OCI-LY7 (cell line): ENCODE results near the gene CAP1. TPM values are rescaled to one million over a fixed set of nuclear protein-coding genes. Genes with fewer than 3 reads are reported as not detected.
A peak's percentile ranks its signal among the peaks of the same experiment; 100 is the strongest.
"Not testable (repeated sequence)": the region's sequence is repeated elsewhere in the genome, so short reads cannot be mapped to it uniquely, and the experiment has no call there.

Experiments used
- BruUV-seq: library from RNA; stranded (reverse); fragments of 400-500 nt; replicated peaks from 2 replicates; lab custom pipeline; 2021; lab: Mats Ljungman, UMichigan
- CTCF ChIA-PET: fragments of 300-600 bp; sonication (Branson Sonifier 250); formaldehyde crosslinking; loops from one replicate; lab custom pipeline; 2022; ENCODE audit warnings: antibody characterized with exemption; ENCODE audit not compliant: unreplicated experiment; lab: Charles Lee
- POLR2A ChIA-PET: fragments of 300-600 bp; sonication (Branson Sonifier 250); formaldehyde crosslinking; loops from one replicate; lab custom pipeline; 2022; ENCODE audit warnings: antibody characterized with exemption; lab: Charles Lee
- DNase-seq: peaks from one replicate; pipeline ENCODE4 v3.0.0-alpha.2; 2015; ENCODE audit warnings: low spot score
- H2AFZ ChIP-seq: fragments of 200-600 bp; sonication (generic), shearing (Covaris generic); 2 replicates; pipeline ENCODE4 v1.6.1; 2014; ENCODE audit warnings: mild to moderate bottlenecking, antibody characterized with exemption, low read length, moderate library complexity
- H3K27ac ChIP-seq: fragments of 200-600 bp; sonication (generic); 2 replicates; pipeline ENCODE4 v1.5.1; 2014; ENCODE audit warnings: mixed run types, low read depth, mild to moderate bottlenecking, moderate library complexity, low read length, inconsistent platforms; ENCODE audit not compliant: poor library complexity, severe bottlenecking
- H3K36me3 ChIP-seq: fragments of 200-600 bp; sonication (generic); 2 replicates; pipeline ENCODE4 v1.6.1; 2014; ENCODE audit warnings: mild to moderate bottlenecking, antibody characterized with exemption, low read length, moderate library complexity, mixed read lengths; ENCODE audit not compliant: insufficient read depth
- H3K4me1 ChIP-seq: fragments of 200-600 bp; sonication (generic); 2 replicates; pipeline ENCODE4 v1.5.1; 2014; ENCODE audit warnings: mild to moderate bottlenecking, low read length; ENCODE audit not compliant: insufficient read depth, poor library complexity, severe bottlenecking
- H3K4me2 ChIP-seq: fragments of 200-600 bp; sonication (generic); 2 replicates; pipeline ENCODE4 v1.6.1; 2014; ENCODE audit warnings: mild to moderate bottlenecking, low read length
- H3K4me3 ChIP-seq: fragments of 200-600 bp; sonication (generic); 2 replicates; pipeline ENCODE4 v1.5.1; 2014; ENCODE audit warnings: mild to moderate bottlenecking, low read depth, low read length; ENCODE audit not compliant: poor library complexity, severe bottlenecking
- H3K79me2 ChIP-seq: fragments of 200-600 bp; sonication (generic); 2 replicates; pipeline ENCODE4 v1.6.1; 2016; ENCODE audit warnings: low read depth, mild to moderate bottlenecking, low read length, moderate library complexity, mixed read lengths; ENCODE audit not compliant: insufficient read depth
- H3K9me2 ChIP-seq: fragments of 200-600 bp; sonication (generic); 2 replicates; pipeline ENCODE4 v1.6.1; 2016; ENCODE audit warnings: mild to moderate bottlenecking, low read length, mixed read lengths; ENCODE audit not compliant: insufficient read depth
- H3K9me3 ChIP-seq: fragments of 200-600 bp; sonication (generic); 2 replicates; pipeline ENCODE4 v1.6.1; 2014; ENCODE audit warnings: mild to moderate bottlenecking, mixed run types, low read length, mixed read lengths
- H4K20me1 ChIP-seq: fragments of 200-600 bp; sonication (generic); 2 replicates; pipeline ENCODE4 v1.6.1; 2014; ENCODE audit warnings: mild to moderate bottlenecking, antibody characterized with exemption, low read length, moderate library complexity, mixed read lengths; ENCODE audit not compliant: insufficient read depth
- CTCF ChIP-seq: fragments of 200-600 bp; sonication (generic); conservative IDR thresholded peaks from 2 replicates; pipeline ENCODE4 v1.5.1; 2014; ENCODE audit warnings: mild to moderate bottlenecking, antibody characterized with exemption, low read length, moderate library complexity, mixed read lengths
- EZH2phosphoT487 ChIP-seq: fragments of 200-600 bp; sonication (generic); IDR thresholded peaks from 2 replicates; pipeline ENCODE4 v1.6.1; 2018; ENCODE audit warnings: low read depth, borderline replicate concordance, mild to moderate bottlenecking, mixed run types, antibody characterized with exemption, low read length, moderate library complexity, mixed read lengths
- intact Hi-C: fragments of 100-400 bp; cut with micrococcal nuclease; formaldehyde crosslinking; loops from one replicate; pipeline ENCODE4 v1.10.0; 2022; ENCODE audit not compliant: unreplicated experiment
- total RNA-seq, 2 experiments: library from RNA; depleted of rRNA in 1 of 2; stranded (reverse); fragments of >200 nt in 1 of 2; shearing (Covaris generic) in 1 of 2; gene quantifications; 2 replicates each; pipeline ENCODE4 v1.2.3, GENCODE V29; 2014 to 2022

CAP1 gene
- total RNA-seq, 2 experiments from 2014 or later = 193 to 296 TPM

DNA sequence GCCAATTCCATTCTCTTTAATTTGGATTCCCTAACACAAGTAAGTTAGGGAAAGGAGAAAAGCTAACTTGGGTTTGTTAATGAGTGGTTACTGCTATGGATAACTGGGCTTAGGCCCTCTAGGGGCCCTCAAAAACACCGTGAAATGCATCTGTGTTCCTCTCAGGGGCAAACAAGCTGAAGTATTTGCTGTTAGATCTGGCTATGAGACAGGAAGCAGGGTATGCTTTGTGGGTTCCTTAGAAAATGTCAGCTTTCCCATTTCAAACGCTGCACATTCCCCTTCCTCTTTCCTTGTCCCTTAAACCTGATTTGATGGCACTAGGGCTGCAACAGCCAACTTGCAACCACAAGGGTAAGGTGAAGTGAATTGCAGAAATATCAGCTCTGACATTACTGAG, 5.7 kb upstream of the CAP1 start:
- Histone ChIP-seq H3K9me3 (no peaks in the 10 kb centered on the region), H3K4me2 (peak overlapping the region; percentile 27; the same call in 1 of the 2 replicates), H3K4me1 (peaks cover 35% of the 10 kb centered on the region), H3K4me3 (no peak overlapping the region), H3K27ac (peak overlapping the region; percentile 3), H3K36me3 (no peaks in the 10 kb centered on the region), H2AFZ (peak overlapping the region; percentile 45), H4K20me1 (no peaks in the 10 kb centered on the region), H3K79me2 (no peaks in the 10 kb centered on the region), H3K9me2 (no peaks in the 10 kb centered on the region)
- ChIA-PET CTCF (interaction anchor here (1.2 kb wide), 1 partner anchor 115 kb away, joined by 5 read pairs; no protein-coding TSS in a partner anchor), POLR2A (interaction anchor here (0.5 to 1.7 kb wide), 5 partner anchors 10 to 129 kb away, joined by 3 to 5 read pairs (median 3); partner anchors contain the start of gene MFSD2A)
- no TSS peak for BruUV-seq
- peak; percentile 48 for DNase-seq
- intact Hi-C loops = no loop called here
- TF ChIP-seq EZH2phosphoT487 = no peak
- 0 out of 2 replicates have a peak, but pooled peaks have one; percentile 38 for TF ChIP-seq CTCF

DNA sequence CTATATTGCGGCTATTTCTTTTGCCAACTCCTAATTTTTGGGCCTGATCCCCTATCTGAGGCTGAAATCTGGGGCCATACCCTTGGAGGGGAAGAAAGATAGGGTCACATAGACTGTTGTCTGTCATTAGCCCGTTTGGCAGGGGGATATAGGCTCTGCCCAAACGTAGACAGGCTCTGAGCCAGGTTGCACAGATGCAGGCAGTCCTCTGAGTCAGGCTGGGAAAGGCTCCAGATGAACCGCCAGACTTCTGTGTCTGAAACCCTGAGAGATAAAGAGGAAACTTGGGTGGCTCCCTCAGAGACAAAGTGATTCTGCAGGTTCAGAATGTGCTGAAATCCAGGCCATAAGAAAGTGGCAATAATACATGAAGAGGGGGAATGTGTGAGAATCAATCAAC, 4.0 kb upstream of the CAP1 start:
- H3K36me3 ChIP-seq = peaks cover 6% of the 10 kb centered on the region; the same call in 1 of the 2 replicates
- no peaks in the 10 kb centered on the region for H3K9me3 ChIP-seq
- no peak overlapping the region for H3K4me2 ChIP-seq
- H3K4me1 ChIP-seq = peaks cover 35% of the 10 kb centered on the region
- H4K20me1 ChIP-seq = peaks cover 6% of the 10 kb centered on the region; the same call in 1 of the 2 replicates
- H2AFZ ChIP-seq = no peak overlapping the region
- no peaks in the 10 kb centered on the region for H3K9me2 ChIP-seq
- no TSS peak for BruUV-seq
- H3K27ac ChIP-seq = no peak overlapping the region
- TF ChIP-seq CTCF = no peak
- no peak for TF ChIP-seq EZH2phosphoT487
- intact Hi-C loops = no loop called here
- CTCF ChIA-PET = no interaction called here
- POLR2A ChIA-PET = no interaction called here
- H3K79me2 ChIP-seq = peaks cover 9% of the 10 kb centered on the region
- no peak overlapping the region for H3K4me3 ChIP-seq
- DNase-seq = no peak

DNA sequence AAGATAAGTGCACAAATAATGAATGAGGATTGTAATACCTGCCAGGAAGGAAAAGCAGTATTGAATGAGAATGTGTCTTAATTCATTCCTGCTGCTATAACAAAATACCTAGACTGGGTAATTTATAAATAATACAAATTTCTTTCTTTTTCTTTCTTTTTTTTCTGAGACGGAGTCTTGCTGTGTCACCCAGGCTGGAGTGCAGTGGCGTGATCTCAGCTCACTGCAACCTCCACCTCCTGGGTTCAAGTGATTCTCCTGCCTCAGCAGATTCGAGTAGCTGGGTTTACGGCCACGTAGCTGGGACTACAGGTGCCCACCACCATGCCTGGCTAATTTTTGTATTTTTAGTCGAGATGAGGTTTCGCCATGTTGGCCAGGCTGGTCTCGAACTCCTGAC, 3.3 kb upstream of the CAP1 start:
- H3K36me3 ChIP-seq, CTCF ChIA-PET, H3K9me3 ChIP-seq, H3K4me2 ChIP-seq, BruUV-seq, H3K4me3 ChIP-seq, intact Hi-C loops, H3K27ac ChIP-seq, H2AFZ ChIP-seq, H3K9me2 ChIP-seq, DNase-seq: not testable (repeated sequence)
- Histone ChIP-seq H3K79me2 (peaks cover 16% of the 10 kb centered on the region), H3K4me1 (peaks cover 39% of the 10 kb centered on the region), H4K20me1 (peaks cover 11% of the 10 kb centered on the region; the same call in 1 of the 2 replicates)
- POLR2A ChIA-PET = interaction anchor here (3.9 kb wide), 1 partner anchor 26 kb away, joined by 54 read pairs; no protein-coding TSS in a partner anchor
